HCT116 (cell line): Measurements from ENCODE around the gene DHX16. TPM values are rescaled to one million over a fixed set of nuclear protein-coding genes. Genes with fewer than 3 reads are reported as not detected.
A peak's percentile ranks its signal among the peaks of the same experiment; 100 is the strongest.
"Not testable (repeated sequence)": the region's sequence is repeated elsewhere in the genome, so short reads cannot be mapped to it uniquely, and the experiment has no call there.

Source experiments
- ATAC-seq: fragments of 200-7000 bp; cut with Tn5 transposase; 2 replicates; pipeline ENCODE4 v1.9.1; 2020; ENCODE audit warnings: mild to moderate bottlenecking, moderate library complexity
- BruUV-seq: library from RNA; stranded (reverse); fragments of 400-500 nt; replicated peaks from 2 replicates; lab custom pipeline; 2021; lab: Mats Ljungman, UMichigan
- CTCF ChIA-PET: fragments of 300-600 bp; sonication (Branson Sonifier 250); formaldehyde crosslinking; loops from one replicate; lab custom pipeline; 2021; ENCODE audit warnings: antibody characterized with exemption; lab: Charles Lee
- POLR2A ChIA-PET: fragments of 300-600, 350-600 bp; sonication (Branson Sonifier 250); formaldehyde crosslinking; loops from one replicate; lab custom pipeline; 2021; ENCODE audit warnings: antibody characterized with exemption; lab: Charles Lee
- RAD21 ChIA-PET, 2 experiments: fragments of 300-600 bp; sonication (Branson Sonifier 250); formaldehyde crosslinking; loops; one replicate each; lab custom pipeline; 2023; ENCODE audit warnings: low total read pairs in 2 of 2; ENCODE audit not compliant: uncharacterized antibody in 2 of 2, unreplicated experiment in 2 of 2, low non-redundant PET in 1 of 2; lab: Charles Lee
- DNase-seq: peaks from one replicate; pipeline ENCODE4 v3.0.0-alpha.2; 2010; ENCODE audit warnings: low read depth, low spot score
- H2AFZ ChIP-seq: fragments of 200-600 bp; shearing (Covaris generic), sonication (generic); 2 replicates; pipeline ENCODE4 v1.6.1; 2017; ENCODE audit warnings: low read depth, mixed run types, mixed read lengths, antibody characterized with exemption, low read length; ENCODE audit not compliant: poor library complexity, severe bottlenecking
- H3K27ac ChIP-seq: 2 replicates; pipeline ENCODE4 v1.5.1; 2012; ENCODE audit warnings: low read depth, low read length
- H3K27me3 ChIP-seq: fragments of 200-600 bp; sonication (generic); 2 replicates; pipeline ENCODE4 v1.6.1; 2016; ENCODE audit warnings: mixed run types, low read length, mixed read lengths; ENCODE audit not compliant: insufficient read depth
- H3K36me3 ChIP-seq, 2 experiments: fragments of 200-500 bp in 1 of 2; fragments of 200-600 bp in 1 of 2; sonication (Bioruptor generic) in 1 of 2; sonication (generic) in 1 of 2; 2 replicates each; pipeline versions ENCODE4 v1.5.1 to v1.6.1; 2014 to 2016; ENCODE audit warnings: low read length in 2 of 2, inconsistent platforms in 1 of 2, mixed read lengths in 1 of 2, mixed run types in 1 of 2; ENCODE audit not compliant: insufficient read depth in 2 of 2, control insufficient read depth in 1 of 2
- H3K4me1 ChIP-seq, 2 experiments: fragments of 200-600 bp in 1 of 2; sonication (generic) in 1 of 2; 2 replicates each; pipeline versions ENCODE4 v1.5.1 to v1.6.1; 2012 to 2017; ENCODE audit warnings: low read length in 2 of 2, inconsistent platforms in 1 of 2, mild to moderate bottlenecking in 1 of 2, mixed read lengths in 1 of 2, mixed run types in 1 of 2, moderate library complexity in 1 of 2; ENCODE audit not compliant: insufficient read depth in 2 of 2, control insufficient read depth in 1 of 2
- H3K4me2 ChIP-seq: fragments of 200-600 bp; sonication (generic); 2 replicates; pipeline ENCODE4 v1.6.1; 2017; ENCODE audit warnings: mixed run types, low read length, mixed read lengths
- H3K4me3 ChIP-seq, 2 experiments: fragments of 200-600 bp in 1 of 2; sonication (generic) in 1 of 2; replicated peaks in 1 of 2; 2 replicates each; pipeline ENCODE4 v1.5.1; 2011 to 2016; ENCODE audit warnings: low read length in 2 of 2, control low read depth in 1 of 2, low read depth in 1 of 2, mild to moderate bottlenecking in 1 of 2, mixed read lengths in 1 of 2, mixed run types in 1 of 2
- H3K79me2 ChIP-seq: fragments of 200-600 bp; sonication (generic); 2 replicates; pipeline ENCODE4 v1.6.1; 2017; ENCODE audit warnings: mild to moderate bottlenecking, mixed run types, low read length, moderate library complexity, mixed read lengths; ENCODE audit not compliant: insufficient read depth
- H3K9ac ChIP-seq: fragments of 200-600 bp; sonication (generic); 2 replicates; pipeline ENCODE4 v1.6.1; 2016; ENCODE audit warnings: low read length, mixed read lengths
- H3K9me2 ChIP-seq: fragments of 200-600 bp; sonication (generic), shearing (Covaris generic); 2 replicates; pipeline ENCODE4 v1.6.1; 2017; ENCODE audit warnings: mixed run types, mild to moderate bottlenecking, moderate library complexity; ENCODE audit not compliant: insufficient read depth
- H3K9me3 ChIP-seq, 2 experiments: fragments of 200-500 bp in 1 of 2; fragments of 200-600 bp in 1 of 2; sonication (Bioruptor generic) in 1 of 2; sonication (generic) in 1 of 2; 2 replicates each; pipeline ENCODE4 v1.6.1; 2014 to 2017; ENCODE audit warnings: low read length in 2 of 2, mixed read lengths in 2 of 2, inconsistent platforms in 1 of 2, low read depth in 1 of 2, mild to moderate bottlenecking in 1 of 2, mixed run types in 1 of 2, moderate library complexity in 1 of 2; ENCODE audit not compliant: control insufficient read depth in 1 of 2, insufficient read depth in 1 of 2
- H4K20me1 ChIP-seq: fragments of 200-600 bp; sonication (generic), shearing (Covaris generic); 2 replicates; pipeline ENCODE4 v1.6.1; 2017; ENCODE audit warnings: mixed run types, mild to moderate bottlenecking, moderate library complexity; ENCODE audit not compliant: insufficient read depth
- CEBPB ChIP-seq: IDR thresholded peaks from 2 replicates; pipeline ENCODE4 v1.6.1; 2012; ENCODE audit warnings: low read depth
- EGR1 ChIP-seq: IDR thresholded peaks from 2 replicates; pipeline ENCODE4 v1.6.1; 2012; ENCODE audit warnings: low read depth
- FOSL1 ChIP-seq: IDR thresholded peaks from 2 replicates; pipeline ENCODE4 v1.6.1; 2012; ENCODE audit warnings: low read depth
- JUND ChIP-seq: IDR thresholded peaks from 2 replicates; pipeline ENCODE4 v1.6.1; 2012
- POLR2A ChIP-seq: IDR thresholded peaks from 2 replicates; pipeline ENCODE4 v1.7.0; 2011; ENCODE audit warnings: borderline replicate concordance; ENCODE audit not compliant: insufficient read depth, insufficient read length; ENCODE audit errors: extremely low read depth
- SP1 ChIP-seq: IDR thresholded peaks from 2 replicates; pipeline ENCODE4 v1.6.1; 2012; ENCODE audit warnings: low read depth
- ZNF274 ChIP-seq: fragments of 200-500 bp; sonication (Bioruptor generic); IDR thresholded peaks from 2 replicates; pipeline ENCODE4 v1.6.1; 2014; ENCODE audit warnings: mild to moderate bottlenecking, low read depth, low read length, inconsistent platforms
- intact Hi-C: fragments of 100-400 bp; cut with micrococcal nuclease; formaldehyde crosslinking; loops from 2 replicates; pipeline ENCODE4 v1.10.0; 2022
- total RNA-seq: library from RNA; stranded (reverse); gene quantifications from one replicate; pipeline ENCODE4 v1.2.1, GENCODE V29; 2021; ENCODE audit not compliant: unreplicated experiment
- TF ChIP-seq, protein P1 (sequence below), 3 experiments: fragments of 200-600 bp in 1 of 3; sonication (generic) in 1 of 3; IDR thresholded peaks in 2 of 3; conservative IDR thresholded peaks in 1 of 3; 2 replicates each; pipeline ENCODE4 v1.5.1; 2012 to 2017; ENCODE audit warnings: low read depth in 2 of 3, low read length in 2 of 3, antibody characterized with exemption in 1 of 3, borderline replicate concordance in 1 of 3, control low read depth in 1 of 3, mild to moderate bottlenecking in 1 of 3, mixed read lengths in 1 of 3, mixed run types in 1 of 3, moderate library complexity in 1 of 3; ENCODE audit not compliant: insufficient read depth in 1 of 3

The DHX16 gene
- total RNA-seq, 1 experiment from 2014 or later: 46.0 TPM

DNA sequence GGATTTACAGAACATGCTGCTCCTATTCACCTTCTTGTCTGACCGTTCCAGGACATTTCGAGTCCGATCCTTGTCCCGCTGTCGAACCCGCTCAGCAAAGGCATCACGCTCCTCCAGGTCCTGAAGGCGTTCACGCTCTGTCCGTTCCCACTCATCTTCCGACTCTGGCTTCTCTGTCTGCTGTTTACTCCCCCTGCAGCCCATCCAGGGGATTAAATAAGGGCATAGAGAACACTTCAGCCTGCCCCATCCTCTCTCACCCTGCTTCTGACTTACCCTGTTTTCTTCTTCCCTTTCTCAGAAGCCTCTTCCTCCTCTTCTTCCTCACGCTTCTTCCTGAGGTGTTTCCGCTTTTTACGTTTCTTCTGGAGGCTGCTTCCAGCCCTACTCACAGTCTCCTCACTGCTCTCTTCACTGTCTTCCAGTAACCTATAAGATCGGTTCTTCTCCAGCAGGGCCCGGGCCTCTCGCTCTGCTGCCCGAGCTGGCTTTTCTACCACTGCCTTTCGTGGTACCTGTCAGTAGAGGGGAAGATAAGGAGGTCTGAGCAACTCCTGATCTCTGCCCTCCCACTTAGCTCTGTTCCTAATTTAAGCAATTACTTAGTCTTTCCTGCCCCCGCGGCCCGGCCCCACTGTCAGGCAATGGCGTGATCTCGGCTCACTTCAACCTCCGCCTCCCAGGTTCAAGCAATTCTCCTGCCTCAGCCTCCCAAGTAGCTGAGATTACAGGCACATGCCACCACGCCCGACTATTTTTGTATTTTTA lies 1.9 kb downstream of the DHX16 start:
- Histone ChIP-seq H3K9ac (no peak overlapping the region), H3K9me3 (no peaks in the 10 kb centered on the region), H3K4me3 (peak overlapping the region in 1 of 2 experiments; percentile 98; a peak in 2 of 4 replicates), H3K27me3 (no peaks in the 10 kb centered on the region), H3K4me1 (peaks cover 11 to 35% of the 10 kb centered on the region in 2 experiments), H3K9me2 (no peaks in the 10 kb centered on the region), H4K20me1 (no peaks in the 10 kb centered on the region), H3K36me3 (peaks cover 3 to 20% of the 10 kb centered on the region in 2 experiments; a peak in 3 of 4 replicates), H3K4me2 (peak overlapping the region; percentile 95), H2AFZ (no peak overlapping the region), H3K27ac (no peak overlapping the region), H3K79me2 (peaks cover 25% of the 10 kb centered on the region)
- BruUV-seq: no TSS peak
- intact Hi-C loops: no loop called here
- TF ChIP-seq POLR2A: no peak
- TF ChIP-seq, protein P1, sequence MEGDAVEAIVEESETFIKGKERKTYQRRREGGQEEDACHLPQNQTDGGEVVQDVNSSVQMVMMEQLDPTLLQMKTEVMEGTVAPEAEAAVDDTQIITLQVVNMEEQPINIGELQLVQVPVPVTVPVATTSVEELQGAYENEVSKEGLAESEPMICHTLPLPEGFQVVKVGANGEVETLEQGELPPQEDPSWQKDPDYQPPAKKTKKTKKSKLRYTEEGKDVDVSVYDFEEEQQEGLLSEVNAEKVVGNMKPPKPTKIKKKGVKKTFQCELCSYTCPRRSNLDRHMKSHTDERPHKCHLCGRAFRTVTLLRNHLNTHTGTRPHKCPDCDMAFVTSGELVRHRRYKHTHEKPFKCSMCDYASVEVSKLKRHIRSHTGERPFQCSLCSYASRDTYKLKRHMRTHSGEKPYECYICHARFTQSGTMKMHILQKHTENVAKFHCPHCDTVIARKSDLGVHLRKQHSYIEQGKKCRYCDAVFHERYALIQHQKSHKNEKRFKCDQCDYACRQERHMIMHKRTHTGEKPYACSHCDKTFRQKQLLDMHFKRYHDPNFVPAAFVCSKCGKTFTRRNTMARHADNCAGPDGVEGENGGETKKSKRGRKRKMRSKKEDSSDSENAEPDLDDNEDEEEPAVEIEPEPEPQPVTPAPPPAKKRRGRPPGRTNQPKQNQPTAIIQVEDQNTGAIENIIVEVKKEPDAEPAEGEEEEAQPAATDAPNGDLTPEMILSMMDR (IDR thresholded peaks at IDR 0.05 in 2 of 3, conservative IDR thresholded peaks at IDR 0.05 in 1 of 3; ENCODE audit: borderline replicate concordance in 1 of 3, insufficient read depth in 1 of 3, low read depth in 2 of 3, low read length in 2 of 3): peak in 2 of 3 experiments; percentile 32 to 45; a peak in 4 of 6 replicates
- no peak for TF ChIP-seq CEBPB
- TF ChIP-seq ZNF274: no peak
- ChIA-PET CTCF (interaction anchor here (1.1 to 2.1 kb wide), 3 partner anchors 46 to 60 kb away, joined by 3 to 14 read pairs (median 8); partner anchors contain the start of gene MDC1), POLR2A (interaction anchor here (1.0 kb wide), 1 partner anchor 55 kb away, joined by 3 read pairs; no protein-coding TSS in a partner anchor), RAD21 (no interaction called here)
- DNase-seq (no peak), ATAC-seq (peak; percentile 41; the same call in 1 of the 2 replicates)

DNA sequence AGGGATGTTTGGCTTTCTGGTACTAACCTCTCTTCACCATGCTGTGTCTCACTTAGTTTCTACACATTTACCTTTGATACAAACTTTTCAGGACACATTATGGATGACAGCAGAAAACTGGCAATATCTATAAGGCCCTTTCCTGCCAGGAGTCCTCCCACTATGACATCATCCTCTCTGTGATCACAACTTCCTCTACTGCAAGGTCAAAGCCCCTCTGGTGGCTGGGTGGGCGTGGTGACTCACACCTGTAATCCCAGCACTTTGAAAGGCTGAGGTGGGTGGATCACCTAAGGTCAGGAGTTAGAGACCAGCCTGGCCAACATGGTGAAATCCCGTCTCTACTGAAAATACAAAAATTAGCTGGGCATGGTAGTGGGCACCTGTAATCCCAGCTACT lies 6.5 kb downstream of the DHX16 start:
- POLR2A ChIA-PET: interaction anchor here (1.7 kb wide), 1 partner anchor 22 kb away, joined by 4 read pairs; no protein-coding TSS in a partner anchor
- intact Hi-C loops, H3K9me3 ChIP-seq, H3K27ac ChIP-seq, H3K27me3 ChIP-seq, CTCF ChIA-PET, RAD21 ChIA-PET, BruUV-seq, H3K4me3 ChIP-seq, DNase-seq, H2AFZ ChIP-seq, H4K20me1 ChIP-seq, H3K9ac ChIP-seq, H3K79me2 ChIP-seq, H3K9me2 ChIP-seq: not testable (repeated sequence)
- Histone ChIP-seq H3K4me2 (peak overlapping the region; percentile 37), H3K36me3 (peaks cover 33 to 51% of the 10 kb centered on the region in 2 experiments; a peak in 3 of 4 replicates), H3K4me1 (peaks cover 7 to 18% of the 10 kb centered on the region in 2 experiments)
- TF ChIP-seq FOSL1 (peak; percentile 38; the same call in 1 of the 2 replicates), EGR1 (peak; percentile 84), SP1 (peak; percentile 27; the same call in 1 of the 2 replicates), JUND (peak; percentile 34)
- ATAC-seq: peak; percentile 48; the same call in 1 of the 2 replicates
